RPMI8226 (cell line): ENCODE data around the gene CDH16.
A peak's percentile ranks its signal among the peaks of the same experiment; 100 is the strongest.
"Not testable (repeated sequence)": the region's sequence is repeated elsewhere in the genome, so short reads cannot be mapped to it uniquely, and the experiment has no call there.

ENCODE experiments used
- DNase-seq: peaks from one replicate; pipeline ENCODE4 v3.0.0-alpha.2; 2015

CDH16 gene

DNA sequence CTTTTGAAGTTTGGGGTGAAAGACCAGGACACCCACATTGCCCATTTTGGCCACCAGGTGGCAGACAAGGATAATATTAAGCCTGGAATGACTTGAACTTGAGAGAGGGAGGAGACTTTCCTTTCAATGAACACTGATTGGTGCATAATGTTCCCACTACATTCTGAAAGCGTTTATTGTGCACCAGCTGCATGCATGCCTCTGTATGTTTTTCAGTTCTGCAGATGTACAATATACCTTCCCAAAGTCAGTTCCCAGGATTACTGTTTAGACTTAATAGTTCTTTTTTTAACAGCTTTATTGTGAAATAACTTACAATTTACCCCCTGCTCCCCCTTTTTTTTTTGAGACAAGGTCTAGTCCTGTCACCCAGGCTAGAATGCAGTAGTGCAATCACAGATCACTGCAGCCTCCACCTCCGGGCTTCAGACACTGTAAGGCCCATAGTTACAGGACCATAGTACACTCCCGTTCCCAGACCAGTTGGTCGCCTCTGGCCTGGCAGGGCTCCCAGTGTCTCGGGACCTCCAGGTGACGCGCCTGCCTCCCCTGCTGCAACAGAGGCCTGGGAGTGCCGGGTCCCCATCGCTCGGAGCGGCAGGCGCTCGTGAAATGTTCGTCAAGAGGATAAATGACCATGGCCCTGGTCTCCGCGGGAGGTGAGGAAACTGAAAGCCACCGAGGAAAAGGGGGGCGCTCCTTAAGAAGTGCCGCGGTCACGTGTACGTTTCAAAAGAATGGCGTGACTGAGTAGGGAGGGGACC lies 28.8 kb upstream of the CDH16 start:
- DNase-seq = peak; percentile 88

DNA sequence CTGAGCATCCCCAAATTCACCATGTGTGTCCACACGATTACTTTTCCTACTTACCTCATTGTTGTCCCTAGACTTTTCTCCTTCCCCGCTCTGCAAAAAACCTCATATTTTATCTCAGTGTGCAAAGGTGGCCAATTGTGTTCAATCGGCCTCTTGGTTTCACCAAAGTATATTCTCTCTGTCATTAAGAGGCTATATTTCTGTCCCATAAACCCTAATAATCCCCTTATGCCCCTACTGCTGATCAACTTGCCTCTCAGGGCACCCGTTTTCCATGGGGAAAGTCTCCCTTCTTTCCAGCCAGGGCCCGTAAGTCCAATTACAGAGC lies 28.3 kb upstream of the CDH16 start:
- no peak for DNase-seq

DNA sequence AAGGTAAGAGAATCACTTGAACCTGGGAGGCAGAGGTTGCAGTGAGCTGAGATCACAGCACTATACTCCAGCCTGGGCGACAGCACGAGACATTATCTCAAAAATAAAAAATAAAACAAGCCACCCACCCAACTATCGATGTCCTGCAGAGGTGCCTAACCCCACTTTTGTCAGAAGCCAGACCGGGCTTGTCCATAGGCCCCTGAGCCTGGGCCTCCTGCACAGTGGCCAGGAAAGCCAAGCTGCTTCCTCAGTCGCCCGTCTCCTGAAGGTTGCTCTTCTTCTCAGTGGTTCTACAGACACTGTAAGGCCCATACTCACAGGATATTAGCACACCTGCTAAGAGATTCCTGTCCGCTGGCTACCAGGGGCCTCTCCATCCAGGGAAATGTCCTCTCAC lies 27.9 kb upstream of the CDH16 start:
- DNase-seq = no peak

GRCh38 chr16:66945939-66946338 lies 27.3 kb upstream of the CDH16 start:
- DNase-seq = no peak

DNA sequence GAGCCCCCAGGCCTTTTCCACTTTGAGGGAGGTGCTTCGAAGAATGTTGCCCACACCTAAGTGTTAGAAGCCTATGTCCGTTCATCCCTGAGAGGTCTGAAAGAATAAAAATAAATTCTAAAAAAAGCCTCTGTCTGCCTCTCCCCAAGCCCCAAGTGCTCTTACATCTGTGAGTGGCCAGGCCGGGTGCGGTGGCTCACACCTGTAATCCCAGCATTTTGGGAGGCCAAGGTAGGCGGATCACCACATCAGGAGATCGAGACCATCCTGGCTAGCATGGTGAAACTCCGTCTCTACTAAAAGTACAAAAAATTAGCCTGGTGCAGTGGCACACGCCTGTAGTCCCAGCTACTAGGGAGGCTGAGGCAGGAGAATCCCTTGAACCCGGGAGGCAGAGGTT lies 26.3 kb upstream of the CDH16 start:
- not testable (repeated sequence) for DNase-seq

DNA sequence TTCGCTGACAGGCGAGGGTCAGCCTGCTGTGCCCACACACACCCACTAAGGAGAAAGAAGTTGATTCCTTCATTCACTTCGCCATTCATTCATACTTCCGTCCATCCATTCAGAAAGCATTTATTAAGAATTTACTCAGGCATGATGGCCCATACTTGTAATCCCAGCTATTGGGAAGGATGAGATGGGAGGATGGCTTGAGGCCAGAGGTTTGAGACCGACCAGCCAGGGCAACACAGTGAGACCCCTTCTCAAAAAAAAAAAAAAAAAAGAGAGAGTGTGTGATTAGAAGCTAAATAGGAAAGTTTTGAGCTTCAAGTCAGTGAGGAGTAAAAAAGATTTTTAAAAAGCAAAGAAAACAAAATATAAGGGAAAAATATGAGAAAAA lies 25.4 kb upstream of the CDH16 start:
- DNase-seq = no peak

- no peak for DNase-seq
Observed at GRCh38 chr16:66943426-66944053, 24.9 kb upstream of the CDH16 start.

- DNase-seq = no peak
Observed at GRCh38 chr16:66942981-66943380, 24.3 kb upstream of the CDH16 start.

DNA sequence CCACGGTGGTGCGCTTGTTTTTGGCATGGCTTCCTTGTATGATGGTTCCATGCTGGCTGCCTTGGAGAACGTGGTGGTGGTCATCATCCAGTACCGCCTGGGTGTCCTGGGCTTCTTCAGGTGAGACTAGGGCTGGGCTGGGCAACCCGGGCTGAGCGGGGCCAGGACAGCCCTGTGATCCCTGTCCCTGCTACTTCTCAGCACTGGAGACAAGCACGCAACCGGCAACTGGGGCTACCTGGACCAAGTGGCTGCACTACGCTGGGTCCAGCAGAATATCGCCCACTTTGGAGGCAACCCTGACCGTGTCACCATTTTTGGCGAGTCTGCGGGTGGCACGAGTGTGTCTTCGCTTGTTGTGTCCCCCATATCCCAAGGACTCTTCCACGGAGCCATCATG lies 21.6 kb upstream of the CDH16 start:
- DNase-seq = no peak

DNA sequence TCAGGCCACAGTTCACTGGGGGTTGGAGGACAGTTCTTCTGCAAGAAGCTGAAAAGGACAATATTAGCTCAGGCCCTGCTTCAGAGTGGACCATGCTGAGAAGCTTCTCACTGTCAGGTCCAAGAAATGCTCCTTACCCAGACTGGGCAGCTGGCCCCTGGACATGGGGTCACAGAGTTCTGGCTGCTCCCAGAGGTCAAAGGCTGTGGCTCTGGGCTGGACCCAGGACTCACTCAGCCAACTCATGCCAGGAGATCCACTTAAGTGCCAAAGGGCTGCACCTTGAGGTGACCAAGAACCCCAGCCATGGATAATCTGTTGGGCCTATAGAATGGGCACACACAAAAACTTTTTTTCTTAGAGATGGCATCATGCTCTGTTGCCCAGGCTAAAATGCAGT lies 20.7 kb upstream of the CDH16 start:
- no peak for DNase-seq

DNA sequence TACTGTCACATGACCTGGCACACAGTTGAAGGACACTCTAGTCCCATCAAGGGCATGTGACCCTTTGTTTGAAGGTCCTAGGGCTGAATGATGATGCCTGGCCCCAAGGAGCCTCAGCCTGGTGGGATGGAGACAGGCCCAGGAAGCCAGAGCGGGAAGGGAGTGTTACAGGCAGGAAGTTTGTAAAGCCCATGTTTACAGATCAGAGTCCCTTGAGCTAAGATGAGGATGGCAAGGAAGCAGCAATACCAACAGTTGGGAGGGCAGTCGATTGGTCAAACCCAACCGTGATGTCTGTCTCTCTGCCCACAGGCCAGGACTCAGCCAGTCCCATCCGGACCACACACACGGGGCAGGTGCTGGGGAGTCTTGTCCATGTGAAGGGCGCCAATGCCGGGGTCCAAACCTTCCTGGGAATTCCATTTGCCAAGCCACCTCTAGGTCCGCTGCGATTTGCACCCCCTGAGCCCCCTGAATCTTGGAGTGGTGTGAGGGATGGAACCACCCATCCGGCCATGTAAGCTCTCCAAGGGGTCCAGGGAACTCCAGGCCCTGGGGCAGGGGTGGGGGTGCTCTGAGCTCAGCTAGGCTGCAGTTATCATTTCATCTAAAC lies 19.1 kb upstream of the CDH16 start:
- no peak for DNase-seq

GRCh38 chr16:66936889-66937554 lies 18.3 kb upstream of the CDH16 start:
- DNase-seq = no peak

GRCh38 chr16:66936462-66936861 lies 17.8 kb upstream of the CDH16 start:
- DNase-seq = no peak

- no peak for DNase-seq
Observed at GRCh38 chr16:66935314-66936011, 16.8 kb upstream of the CDH16 start, which contains the start of gene CES2. CES2 (plus strand) TSS chr16:66935516; CDS start chr16:66935636, 120 bp downstream.

- not testable (repeated sequence) for DNase-seq
Observed at GRCh38 chr16:66934839-66935313, 16.2 kb upstream of the CDH16 start.

DNA sequence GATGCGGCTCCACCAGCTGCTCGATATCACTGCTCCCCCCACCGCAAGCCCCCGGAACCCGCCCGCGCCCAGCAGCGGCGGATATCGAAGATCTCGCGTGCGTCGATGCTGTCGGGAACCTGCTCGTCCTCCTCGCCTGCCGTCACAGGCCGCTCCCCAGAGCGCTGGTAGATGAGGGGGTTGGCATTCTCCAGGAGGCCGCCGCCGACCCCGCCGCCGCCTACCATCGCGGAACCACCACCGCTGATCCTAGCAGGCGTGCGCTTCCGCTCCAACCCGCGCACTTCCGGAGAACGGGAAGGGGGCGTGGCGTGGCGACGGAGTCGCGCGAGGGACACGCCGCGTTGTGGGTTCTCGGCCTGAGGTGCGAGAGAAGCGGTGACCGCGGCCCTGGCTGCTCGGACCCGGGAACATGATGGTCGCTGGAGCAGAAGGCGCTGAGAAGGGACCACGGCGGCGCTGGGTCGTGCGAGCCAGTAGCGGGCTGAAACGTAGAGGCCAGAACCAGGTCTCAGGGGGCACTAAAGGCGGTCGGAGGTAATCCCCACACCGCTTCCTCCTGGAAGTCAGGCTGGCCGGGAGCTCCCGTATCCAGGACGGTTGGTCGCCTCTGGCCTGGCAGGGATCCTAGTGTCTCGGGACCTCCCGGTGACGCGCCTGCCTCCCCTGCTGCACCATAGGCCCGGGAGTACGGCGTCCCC lies 15.6 kb upstream of the CDH16 start, which contains the start of gene CIAO2B:
CIAO2B (minus strand) TSS at position 265 of the 701 bp plus-strand sequence; CDS start at position 227, 38 bp downstream.
- DNase-seq = peak; percentile 95

DNA sequence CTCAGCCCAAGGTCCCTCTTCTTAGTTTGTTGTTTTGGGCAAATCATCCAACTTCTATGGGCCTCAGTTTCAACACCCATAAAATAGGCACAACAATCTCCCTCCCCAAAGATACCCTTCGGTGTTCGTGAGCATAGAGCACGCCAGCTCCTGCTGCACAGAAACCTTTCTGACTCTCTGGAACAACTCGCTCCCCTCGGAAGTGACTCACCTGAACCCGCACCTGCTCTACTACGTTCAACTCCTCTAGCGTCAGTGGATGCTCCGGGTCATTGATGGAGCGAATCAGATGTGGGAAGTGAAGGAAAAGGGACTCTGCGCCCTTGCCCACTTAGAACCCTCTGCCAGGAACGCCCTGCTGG lies 15.1 kb upstream of the CDH16 start:
- peak; percentile 48 for DNase-seq

- DNase-seq = no peak
Observed at GRCh38 chr16:66932076-66932475, 13.4 kb upstream of the CDH16 start.

DNA sequence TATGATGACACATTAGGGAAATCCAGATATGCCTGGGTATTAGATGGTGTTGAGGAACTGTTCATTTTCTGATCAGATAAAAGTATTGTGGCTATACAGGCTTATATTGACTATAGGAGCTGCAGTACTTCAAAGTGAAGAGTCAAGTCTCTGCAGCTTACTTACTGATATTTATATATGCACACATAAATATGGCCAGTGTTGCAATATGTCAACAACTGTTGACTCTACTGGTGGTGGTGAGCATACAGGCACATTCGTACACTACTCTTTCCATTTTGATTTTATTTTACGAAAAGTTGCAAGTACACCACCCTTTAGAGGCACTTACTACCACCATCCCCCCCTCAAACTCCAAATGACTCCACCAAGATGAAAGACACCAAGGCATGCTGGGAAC lies 13.0 kb upstream of the CDH16 start:
- no peak for DNase-seq

- DNase-seq = peak; percentile 66
Observed at GRCh38 chr16:66930189-66930588, 11.5 kb upstream of the CDH16 start.

- peak; percentile 44 for DNase-seq
Observed at GRCh38 chr16:66928702-66929388, 10.2 kb upstream of the CDH16 start.
